K562 (cell line): Measurements from ENCODE around the gene TMEM72. TPM values are rescaled to one million over a fixed set of nuclear protein-coding genes. Genes with fewer than 3 reads are reported as not detected.

Source experiments
- ATAC-seq: fragments of 200-7000 bp; cut with Tn5 transposase; 3 replicates; pipeline ENCODE4 v1.9.1; 2020; ENCODE audit warnings: moderate library complexity
- BruUV-seq: library from RNA; stranded (reverse); fragments of 400-500 nt; replicated peaks from 2 replicates; lab custom pipeline; 2021; lab: Mats Ljungman, UMichigan
- CTCF ChIA-PET: fragments of 300-600 bp; formaldehyde crosslinking; extraction: SDS; loops from one replicate; lab custom pipeline; 2021; ENCODE audit warnings: low intra/inter-chr PET ratio; lab: Yijun Ruan, JAX
- POLR2A ChIA-PET: fragments of 300-600, 350-650 bp; sonication (Branson Sonifier 250); formaldehyde crosslinking; extraction: SDS; loops from one replicate; lab custom pipeline; 2021; ENCODE audit warnings: antibody characterized with exemption, inconsistent platforms; lab: Yijun Ruan, JAX
- DNase-seq, 4 experiments: peaks; one replicate each; pipeline versions ENCODE4 v3.0.0 to v3.0.0-alpha.2; 2011 to 2018; ENCODE audit warnings: low spot score in 3 of 4, mixed read lengths in 3 of 4; ENCODE audit errors: extremely low read depth in 1 of 4
- FAIRE-seq: peaks from 2 replicates; lab custom pipeline; 2011; peaks lifted over from hg19 to GRCh38; lab: Jason Lieb, UNC
- H2AFZ ChIP-seq: 2 replicates; pipeline ENCODE4 v1.6.0; 2011; ENCODE audit warnings: low read depth, low read length, control low read depth, inconsistent platforms
- H3K27ac ChIP-seq: fragments of 200-600 bp; 3 replicates; pipeline ENCODE4 v1.8.0; 2011; ENCODE audit warnings: low read depth, mild to moderate bottlenecking, control low read depth, inconsistent platforms, low read length, moderate library complexity, mixed read lengths; ENCODE audit errors: extremely low read depth
- H3K27me3 ChIP-seq, 2 experiments: fragments of 300-600 bp in 1 of 2; 2 replicates in 1 of 2; 3 replicates in 1 of 2; pipeline versions ENCODE4 v1.6.0 to v1.8.0; 2011; ENCODE audit warnings: inconsistent platforms in 2 of 2, low read length in 2 of 2, mild to moderate bottlenecking in 1 of 2, mixed read lengths in 1 of 2, moderate library complexity in 1 of 2; ENCODE audit not compliant: control insufficient read depth in 2 of 2, insufficient read depth in 2 of 2
- H3K36me3 ChIP-seq: fragments of 300-600 bp; 3 replicates; pipeline ENCODE4 v1.8.0; 2011; ENCODE audit warnings: mild to moderate bottlenecking, low read length, inconsistent platforms; ENCODE audit not compliant: control insufficient read depth, insufficient read depth
- H3K4me1 ChIP-seq, 2 experiments: fragments of 200-600 bp in 1 of 2; replicated peaks in 1 of 2; 2 replicates in 1 of 2; 3 replicates in 1 of 2; pipeline versions ENCODE4 v1.5.1 to v1.8.0; 2011; ENCODE audit warnings: inconsistent platforms in 2 of 2, low read length in 2 of 2, mild to moderate bottlenecking in 1 of 2, mixed read lengths in 1 of 2, moderate library complexity in 1 of 2; ENCODE audit not compliant: control insufficient read depth in 2 of 2, insufficient read depth in 2 of 2
- H3K4me2 ChIP-seq: 2 replicates; pipeline ENCODE4 v1.6.1; 2011; ENCODE audit warnings: low read length, control low read depth, inconsistent platforms, mixed read lengths; ENCODE audit not compliant: insufficient read depth
- H3K4me3 ChIP-seq: fragments of 200-600 bp; sonication (generic), shearing (Covaris generic); 2 replicates; pipeline ENCODE4 v1.5.1; 2016; ENCODE audit warnings: control low read depth, inconsistent platforms
- H3K79me2 ChIP-seq: fragments of 200-600 bp; 3 replicates; pipeline ENCODE4 v1.8.0; 2011; ENCODE audit warnings: low read length, inconsistent platforms; ENCODE audit not compliant: control insufficient read depth, insufficient read depth
- H3K9ac ChIP-seq, 2 experiments: 2 replicates each; pipeline versions ENCODE4 v1.6.0 to v1.6.1; 2011; ENCODE audit warnings: low read depth in 2 of 2, low read length in 2 of 2, control low read depth in 1 of 2, inconsistent platforms in 1 of 2, mild to moderate bottlenecking in 1 of 2, mixed read lengths in 1 of 2; ENCODE audit not compliant: insufficient read depth in 1 of 2
- H3K9me1 ChIP-seq: one replicate; pipeline ENCODE4 v1.6.0; 2011; ENCODE audit warnings: inconsistent platforms, mild to moderate bottlenecking, low read length, moderate library complexity; ENCODE audit not compliant: control insufficient read depth, insufficient read depth
- H3K9me3 ChIP-seq: replicated peaks from 2 replicates; pipeline ENCODE4 v1.5.1; 2011; ENCODE audit warnings: low read depth, low read length, inconsistent platforms; ENCODE audit not compliant: control insufficient read depth, insufficient read depth
- H4K20me1 ChIP-seq: replicated peaks from 2 replicates; pipeline ENCODE4 v1.6.1; 2011; ENCODE audit warnings: low read length, inconsistent platforms, mixed read lengths; ENCODE audit not compliant: control insufficient read depth, insufficient read depth
- AFF4 ChIP-seq: sonication (generic); formaldehyde crosslinking; IDR thresholded peaks from 2 replicates; pipeline ENCODE4 v1.8.0; 2023; ENCODE audit warnings: mild to moderate bottlenecking, missing genetic modification reagents
- DEAF1 ChIP-seq: fragments of 450-650 bp; formaldehyde crosslinking; IDR thresholded peaks from 2 replicates; pipeline ENCODE4 v1.4.0; 2020; ENCODE audit warnings: mild to moderate bottlenecking, moderate library complexity
- HNRNPH1 ChIP-seq: fragments of 200-400 bp; formaldehyde crosslinking; optimal IDR thresholded peaks from 2 replicates; pipeline ENCODE3; 2017; ENCODE audit warnings: low read depth, mild to moderate bottlenecking, low read length, moderate library complexity
- SIX5 ChIP-seq, 2 experiments: IDR thresholded peaks; 2 replicates each; pipeline ENCODE4 v1.6.1; 2011; ENCODE audit warnings: low read length in 2 of 2, borderline replicate concordance in 1 of 2, low read depth in 1 of 2, mild to moderate bottlenecking in 1 of 2, moderate library complexity in 1 of 2; ENCODE audit not compliant: insufficient read depth in 1 of 2
- TBP ChIP-seq: optimal IDR thresholded peaks from 2 replicates; pipeline ENCODE3; 2011; ENCODE audit warnings: low read depth, low read length, improper control_type of control experiment
- ZNF57 ChIP-seq: fragments of 450-650 bp; formaldehyde crosslinking; IDR thresholded peaks from 2 replicates; pipeline ENCODE4 v1.4.0; 2020; ENCODE audit warnings: mild to moderate bottlenecking, moderate library complexity
- WGBS: fragments of 100-300 bp; shearing (Covaris generic); methylation state at CpG from one replicate; pipeline ENCODE4 v1.1.6; 2016; ENCODE audit warnings: low coverage, mixed read lengths; ENCODE audit not compliant: insufficient coverage; ENCODE audit errors: missing lambda C conversion rate; 5-methylcytosine and 5-hydroxymethylcytosine counted together
- in situ Hi-C: fragments of 300-500 bp; cut with MboI; formaldehyde crosslinking; loops from 4 replicates; pipeline ENCODE4 v1.15.0; 2018; ENCODE audit warnings: inconsistent platforms, mixed read lengths
- intact Hi-C: fragments of 100-400 bp; cut with micrococcal nuclease; formaldehyde crosslinking; loops from 2 replicates; pipeline ENCODE4 v1.14.2; 2022
- polyA plus RNA-seq, 8 experiments: library from polyadenylated mRNA; depleted of rRNA in 4 of 8; stranded (reverse) in 5 of 8; unstranded in 3 of 8; fragments of >200 nt; fragmentation: Nextera tagmentation in 2 of 8; fragmentation: Illumina TruSeq in 1 of 8; extraction: Ambion mirVana in 2 of 8; extraction: Trizol in 1 of 8; gene quantifications; 2 replicates each; pipeline versions ENCODE4 v1.2.1 to v1.2.3, GENCODE V29; 2011 to 2014; ENCODE audit warnings: inconsistent platforms in 1 of 8, missing spikeins in 1 of 8
- total RNA-seq, 7 experiments: library from RNA; depleted of rRNA in 6 of 7; stranded (reverse); fragments of >200 nt in 6 of 7; fragmentation: Illumina TruSeq in 2 of 7; extraction: Trizol in 2 of 7; gene quantifications; 2 replicates each; pipeline versions ENCODE4 v1.2.1 to v1.2.3, GENCODE V29; 2011 to 2021; ENCODE audit warnings: low replicate concordance in 1 of 7

Gene TMEM72
- total and polyA plus RNA-seq, 9 of the 15 experiments (the other 6 are each of a cell fraction or from before 2014, with no cell fraction given) = not detected

GRCh38 chr10:44870031-44870430 is 41.1 kb upstream of the TMEM72 start:
- intact Hi-C loops (no loop called here), in situ Hi-C loops (no loop called here)
- Histone ChIP-seq H3K36me3 (no peaks in the 10 kb centered on the region), H3K9me3 (no peaks in the 10 kb centered on the region), H3K27me3 (peaks cover 18 to 19% of the 10 kb centered on the region in 2 experiments; a peak in 4 of 5 replicates), H3K4me2 (no peak overlapping the region), H3K79me2 (no peaks in the 10 kb centered on the region), H2AFZ (no peak overlapping the region), H3K4me3 (no peak overlapping the region), H3K27ac (no peak overlapping the region), H3K9me1 (no peaks in the 10 kb centered on the region), H4K20me1 (no peaks in the 10 kb centered on the region), H3K9ac (no peak overlapping the region), H3K4me1 (peaks cover 0 to 6% of the 10 kb centered on the region in 2 experiments; a peak in 2 of 5 replicates)
- POLR2A ChIA-PET = interaction anchor here (0.7 kb wide), 1 partner anchor 28 kb away, joined by 3 read pairs; no protein-coding TSS in a partner anchor
- CTCF ChIA-PET = no interaction called here
- no TSS peak for BruUV-seq
- FAIRE-seq (no peak), ATAC-seq (no peak), DNase-seq (no peak)
- 2% methylated on average over 6 of the region's 6 CpGs for WGBS
- no peak for TF ChIP-seq ZNF57 (CRISPR knock-in tag)
- no peak for TF ChIP-seq SIX5 (IDR thresholded peaks at IDR 0.05; ENCODE audit: borderline replicate concordance in 1 of 2, insufficient read depth in 1 of 2, low read depth in 1 of 2, low read length in 2 of 2)
- TF ChIP-seq HNRNPH1 = no peak
- TF ChIP-seq DEAF1 (CRISPR knock-in tag) = no peak
- TF ChIP-seq TBP = no peak
- no peak for TF ChIP-seq AFF4 (CRISPR knock-in tag)
